ENCODE results near the gene SLC44A1. TPM values are rescaled to one million over a fixed set of nuclear protein-coding genes. Genes with fewer than 3 reads are reported as not detected.
A peak's percentile ranks its signal among the peaks of the same experiment; 100 is the strongest.

The SLC44A1 gene
- total RNA-seq, 2 donors from 2014 or later, result 10.7 to 19.5 TPM

DNA sequence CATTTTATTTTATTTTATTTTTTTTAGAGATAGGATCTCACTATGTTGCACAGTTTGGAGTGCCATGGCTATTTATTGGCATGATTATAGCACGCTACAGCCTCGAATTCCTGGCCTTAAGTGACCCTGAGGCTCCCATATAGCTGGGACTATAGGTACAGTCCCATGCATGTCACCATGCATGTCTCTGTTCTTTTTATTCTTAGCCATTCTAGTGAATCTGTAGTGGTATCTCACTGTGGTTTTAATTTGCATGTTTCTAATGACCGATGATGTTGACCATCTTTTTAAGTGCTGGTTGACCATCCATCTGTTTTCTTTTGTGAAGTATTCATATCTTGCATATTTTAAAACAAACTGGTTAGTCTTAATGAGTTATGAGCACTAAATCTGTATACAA, 76.1 kb downstream of the SLC44A1 start:
- H3K4me3 ChIP-seq, result no peak overlapping the region
- no peaks in the 10 kb centered on the region for H3K36me3 ChIP-seq
- H3K4me1 ChIP-seq, result no peaks in the 10 kb centered on the region
- H3K27me3 ChIP-seq, result no peaks in the 10 kb centered on the region
- H3K9me3 ChIP-seq, result no peaks in the 10 kb centered on the region
- DNase-seq (ENCODE audit: low spot score), result no peak
- no peak overlapping the region for H3K27ac ChIP-seq
- TF ChIP-seq, protein P1, sequence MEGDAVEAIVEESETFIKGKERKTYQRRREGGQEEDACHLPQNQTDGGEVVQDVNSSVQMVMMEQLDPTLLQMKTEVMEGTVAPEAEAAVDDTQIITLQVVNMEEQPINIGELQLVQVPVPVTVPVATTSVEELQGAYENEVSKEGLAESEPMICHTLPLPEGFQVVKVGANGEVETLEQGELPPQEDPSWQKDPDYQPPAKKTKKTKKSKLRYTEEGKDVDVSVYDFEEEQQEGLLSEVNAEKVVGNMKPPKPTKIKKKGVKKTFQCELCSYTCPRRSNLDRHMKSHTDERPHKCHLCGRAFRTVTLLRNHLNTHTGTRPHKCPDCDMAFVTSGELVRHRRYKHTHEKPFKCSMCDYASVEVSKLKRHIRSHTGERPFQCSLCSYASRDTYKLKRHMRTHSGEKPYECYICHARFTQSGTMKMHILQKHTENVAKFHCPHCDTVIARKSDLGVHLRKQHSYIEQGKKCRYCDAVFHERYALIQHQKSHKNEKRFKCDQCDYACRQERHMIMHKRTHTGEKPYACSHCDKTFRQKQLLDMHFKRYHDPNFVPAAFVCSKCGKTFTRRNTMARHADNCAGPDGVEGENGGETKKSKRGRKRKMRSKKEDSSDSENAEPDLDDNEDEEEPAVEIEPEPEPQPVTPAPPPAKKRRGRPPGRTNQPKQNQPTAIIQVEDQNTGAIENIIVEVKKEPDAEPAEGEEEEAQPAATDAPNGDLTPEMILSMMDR (IDR thresholded peaks at IDR 0.05), result no peak

GRCh38 chr9:105328296-105328695, 83.8 kb downstream of the SLC44A1 start:
- Histone ChIP-seq H3K36me3 (no peaks in the 10 kb centered on the region), H3K27ac (no peak overlapping the region), H3K4me1 (no peaks in the 10 kb centered on the region), H3K27me3 (no peaks in the 10 kb centered on the region), H3K9me3 (no peaks in the 10 kb centered on the region), H3K4me3 (no peak overlapping the region)
- TF ChIP-seq, protein P1 (IDR thresholded peaks at IDR 0.05), result no peak
- DNase-seq (ENCODE audit: low spot score), result no peak

GRCh38 chr9:105328872-105329718, 84.6 kb downstream of the SLC44A1 start:
- Histone ChIP-seq H3K4me1 (no peaks in the 10 kb centered on the region), H3K4me3 (no peak overlapping the region), H3K36me3 (no peaks in the 10 kb centered on the region), H3K9me3 (no peaks in the 10 kb centered on the region), H3K27me3 (no peaks in the 10 kb centered on the region), H3K27ac (peak overlapping the region in 1 of 2 donors; percentile 1)
- TF ChIP-seq, protein P1 (IDR thresholded peaks at IDR 0.05), result no peak
- DNase-seq (ENCODE audit: low spot score), result no peak

- Histone ChIP-seq H3K9me3 (no peaks in the 10 kb centered on the region), H3K4me3 (no peak overlapping the region), H3K36me3 (no peaks in the 10 kb centered on the region), H3K4me1 (no peaks in the 10 kb centered on the region), H3K27ac (peak overlapping the region in 1 of 2 donors; percentile 1), H3K27me3 (no peaks in the 10 kb centered on the region)
- DNase-seq (ENCODE audit: low spot score), result no peak
- TF ChIP-seq, protein P1 (IDR thresholded peaks at IDR 0.05), result no peak
These were observed 85.2 kb downstream of the SLC44A1 start for GRCh38 chr9:105329719-105330062.

GRCh38 chr9:105330201-105330600, 85.8 kb downstream of the SLC44A1 start:
- no peak overlapping the region for H3K27ac ChIP-seq
- TF ChIP-seq, protein P1 (IDR thresholded peaks at IDR 0.05), result no peak
- H3K4me1 ChIP-seq, result no peaks in the 10 kb centered on the region
- H3K9me3 ChIP-seq, result no peaks in the 10 kb centered on the region
- no peak overlapping the region for H3K4me3 ChIP-seq
- no peak for DNase-seq (ENCODE audit: low spot score)
- H3K36me3 ChIP-seq, result no peaks in the 10 kb centered on the region
- H3K27me3 ChIP-seq, result no peaks in the 10 kb centered on the region

GRCh38 chr9:105330755-105331154, 86.3 kb downstream of the SLC44A1 start:
- no peak for DNase-seq (ENCODE audit: low spot score)
- TF ChIP-seq, protein P1 (IDR thresholded peaks at IDR 0.05), result no peak
- Histone ChIP-seq H3K4me3 (no peak overlapping the region), H3K4me1 (no peaks in the 10 kb centered on the region), H3K27me3 (no peaks in the 10 kb centered on the region), H3K27ac (no peak overlapping the region), H3K9me3 (no peaks in the 10 kb centered on the region), H3K36me3 (no peaks in the 10 kb centered on the region)
